ENCODE data around the gene TMEM229B. TPM values are rescaled to one million over a fixed set of nuclear protein-coding genes. Genes with fewer than 3 reads are reported as not detected.
A peak's percentile ranks its signal among the peaks of the same experiment; 100 is the strongest.

Gene TMEM229B
- total RNA-seq, 1 donor from 2014 or later, result 3.7 TPM

GRCh38 chr14:67532998-67533753, 44.7 kb upstream of the TMEM229B start, which contains the start of gene PLEKHH1:
TSS of gene PLEKHH1 (plus strand) at chr14:67533290. CDS start at chr14:67541868, 8,578 bp downstream.
- ChIA-PET POLR2A (interaction anchor here (0.6 to 1.3 kb wide), 2 partner anchors 18 to 66 kb away, joined by 3 to 4 read pairs; no protein-coding TSS in a partner anchor), CTCF (interaction anchor here (1.0 to 1.4 kb wide), 3 partner anchors 38 to 106 kb away, joined by 3 to 5 read pairs (median 4); no protein-coding TSS in a partner anchor)
- no peak for TF ChIP-seq CTCF (IDR thresholded peaks at IDR 0.05)
- H3K36me3 Mint-ChIP-seq (ENCODE audit: low read depth), result no peaks in the 10 kb centered on the region
- DNase-seq (peak; percentile 30), ATAC-seq (ENCODE audit: low read depth) (peak; percentile 82)
- H3K4me3 Mint-ChIP-seq, result peak within 1 kb of the TSS; percentile 79
- H3K27ac Mint-ChIP-seq, result no peak within 1 kb of the TSS
- intact Hi-C loops (cut with micrococcal nuclease), result loop anchor here (1.0 kb wide), 1 partner anchor 106 kb away; no protein-coding TSS in a partner anchor
- H3K27me3 Mint-ChIP-seq, result peaks cover 33% of the 10 kb centered on the region
- H3K9me3 Mint-ChIP-seq, result no peaks in the 10 kb centered on the region
- peaks cover 5% of the 10 kb centered on the region for H3K4me1 Mint-ChIP-seq

GRCh38 chr14:67532606-67532997, 44.1 kb upstream of the TMEM229B start:
- peaks cover 5% of the 10 kb centered on the region for H3K4me1 Mint-ChIP-seq
- peaks cover 38% of the 10 kb centered on the region for H3K27me3 Mint-ChIP-seq
- peak overlapping the region; percentile 64 for H3K4me3 Mint-ChIP-seq
- intact Hi-C loops (cut with micrococcal nuclease), result no loop called here
- H3K27ac Mint-ChIP-seq, result no peak overlapping the region
- ATAC-seq (ENCODE audit: low read depth) (no peak), DNase-seq (no peak)
- CTCF ChIA-PET, result interaction anchor here (1.0 to 1.4 kb wide), 4 partner anchors 38 to 105 kb away, joined by 3 to 5 read pairs (median 4); no protein-coding TSS in a partner anchor
- POLR2A ChIA-PET, result interaction anchor here (0.6 kb wide), 1 partner anchor 66 kb away, joined by 3 read pairs; no protein-coding TSS in a partner anchor
- H3K9me3 Mint-ChIP-seq, result no peaks in the 10 kb centered on the region
- no peaks in the 10 kb centered on the region for H3K36me3 Mint-ChIP-seq (ENCODE audit: low read depth)
- no peak for TF ChIP-seq CTCF (IDR thresholded peaks at IDR 0.05)

GRCh38 chr14:67529947-67530935, 41.7 kb upstream of the TMEM229B start:
- no peak overlapping the region for H3K27ac Mint-ChIP-seq
- no peaks in the 10 kb centered on the region for H3K9me3 Mint-ChIP-seq
- intact Hi-C loops (cut with micrococcal nuclease), result no loop called here
- POLR2A ChIA-PET, result no interaction called here
- peaks cover 46% of the 10 kb centered on the region for H3K27me3 Mint-ChIP-seq
- DNase-seq, result no peak
- no peaks in the 10 kb centered on the region for H3K36me3 Mint-ChIP-seq (ENCODE audit: low read depth)
- H3K4me3 Mint-ChIP-seq, result no peak overlapping the region
- H3K4me1 Mint-ChIP-seq, result peaks cover 8% of the 10 kb centered on the region
- TF ChIP-seq CTCF (IDR thresholded peaks at IDR 0.05), result no peak
- CTCF ChIA-PET, result interaction anchor here (2.4 kb wide), 1 partner anchor 102 kb away, joined by 6 read pairs; no protein-coding TSS in a partner anchor
- ATAC-seq (ENCODE audit: low read depth), result no peak

- peaks cover 8% of the 10 kb centered on the region for H3K4me1 Mint-ChIP-seq
- H3K4me3 Mint-ChIP-seq, result no peak overlapping the region
- no peak for TF ChIP-seq CTCF (IDR thresholded peaks at IDR 0.05)
- intact Hi-C loops (cut with micrococcal nuclease), result no loop called here
- ChIA-PET POLR2A (no interaction called here), CTCF (interaction anchor here (0.9 to 4.9 kb wide), 4 partner anchors 12 to 101 kb away, joined by 3 to 48 read pairs (median 3); no protein-coding TSS in a partner anchor)
- ATAC-seq (ENCODE audit: low read depth) (no peak), DNase-seq (no peak)
- H3K36me3 Mint-ChIP-seq (ENCODE audit: low read depth), result no peaks in the 10 kb centered on the region
- peaks cover 49% of the 10 kb centered on the region for H3K27me3 Mint-ChIP-seq
- no peak overlapping the region for H3K27ac Mint-ChIP-seq
- no peaks in the 10 kb centered on the region for H3K9me3 Mint-ChIP-seq
Measured at GRCh38 chr14:67528276-67528675, 39.8 kb upstream of the TMEM229B start.

Data from activated B cell treated with CpG ODN at 0.5 μM for 24 hours (primary cell).